GM12878 (cell line): Measurements from ENCODE around the gene FABP6. TPM values are rescaled to one million over a fixed set of nuclear protein-coding genes. Genes with fewer than 3 reads are reported as not detected.

ENCODE experiments used
- ATAC-seq: fragments of 200-7000 bp; cut with Tn5 transposase; 3 replicates; pipeline ENCODE4 v1.9.1; 2020; ENCODE audit warnings: mild to moderate bottlenecking, moderate library complexity
- BruUV-seq: library from RNA; stranded (reverse); fragments of 400-500 nt; replicated peaks from 2 replicates; lab custom pipeline; 2021; lab: Mats Ljungman, UMichigan
- CTCF ChIA-PET: fragments of 300-600 bp; sonication (Branson Sonifier 250); formaldehyde crosslinking; extraction: SDS; loops from one replicate; lab custom pipeline; 2021; ENCODE audit warnings: inconsistent platforms; lab: Yijun Ruan, JAX
- POLR2A ChIA-PET: fragments of 350-600 bp; formaldehyde crosslinking; extraction: SDS; loops from one replicate; lab custom pipeline; 2021; ENCODE audit warnings: inconsistent platforms; lab: Charles Lee
- RAD21 ChIA-PET: fragments of 300-600 bp; sonication (Branson Sonifier 250); formaldehyde crosslinking; loops from one replicate; lab custom pipeline; 2023; ENCODE audit warnings: antibody characterized with exemption; ENCODE audit not compliant: unreplicated experiment; lab: Charles Lee
- SMC1A ChIA-PET: fragments of 300-600 bp; sonication (Branson Sonifier 250); formaldehyde crosslinking; loops from one replicate; lab custom pipeline; 2023; ENCODE audit not compliant: unreplicated experiment, uncharacterized antibody; lab: Charles Lee
- DNase-seq: peaks from one replicate; pipeline ENCODE4 v3.0.0-alpha.2; 2011; ENCODE audit warnings: low read depth, low spot score
- FAIRE-seq: peaks from 3 replicates; lab custom pipeline; 2011; peaks lifted over from hg19 to GRCh38; lab: Jason Lieb, UNC
- H2AFZ ChIP-seq: 2 replicates; pipeline ENCODE4 v1.6.0; 2011; ENCODE audit warnings: low read depth, low read length, control low read depth; ENCODE audit not compliant: control insufficient read depth
- H3K27ac ChIP-seq: 2 replicates; pipeline ENCODE4 v1.5.1; 2011; ENCODE audit warnings: control low read depth; ENCODE audit not compliant: control insufficient read depth, insufficient read depth
- H3K27me3 ChIP-seq, 2 experiments: replicated peaks in 1 of 2; 2 replicates each; pipeline versions ENCODE4 v1.6.0 to v1.6.1; 2011; ENCODE audit warnings: low read length in 1 of 2; ENCODE audit not compliant: control insufficient read depth in 2 of 2, insufficient read depth in 2 of 2
- H3K36me3 ChIP-seq, 2 experiments: 2 replicates each; pipeline ENCODE4 v1.5.1; 2011; ENCODE audit warnings: low read length in 1 of 2; ENCODE audit not compliant: control insufficient read depth in 2 of 2, insufficient read depth in 2 of 2
- H3K4me1 ChIP-seq: 2 replicates; pipeline ENCODE4 v1.6.1; 2011; ENCODE audit warnings: mild to moderate bottlenecking, low read length, moderate library complexity, mixed read lengths; ENCODE audit not compliant: control insufficient read depth, insufficient read depth
- H3K4me2 ChIP-seq: 2 replicates; pipeline ENCODE4 v1.6.0; 2011; ENCODE audit warnings: control low read depth; ENCODE audit not compliant: control insufficient read depth, insufficient read depth
- H3K4me3 ChIP-seq: fragments of 200-600 bp; sonication (generic); 2 replicates; pipeline ENCODE4 v1.5.1; 2016
- H3K79me2 ChIP-seq: 2 replicates; pipeline ENCODE4 v1.6.0; 2011; ENCODE audit warnings: low read length; ENCODE audit not compliant: control insufficient read depth, insufficient read depth
- H3K9ac ChIP-seq: 2 replicates; pipeline ENCODE4 v1.8.0; 2011; ENCODE audit warnings: low read length, control low read depth, mixed read lengths; ENCODE audit not compliant: control insufficient read depth, insufficient read depth
- H3K9me3 ChIP-seq: replicated peaks from 3 replicates; pipeline ENCODE4 v1.5.1; 2011; ENCODE audit warnings: mild to moderate bottlenecking, low read length; ENCODE audit not compliant: control insufficient read depth, insufficient read depth
- H4K20me1 ChIP-seq: 2 replicates; pipeline ENCODE4 v1.6.0; 2011; ENCODE audit not compliant: control insufficient read depth, insufficient read depth
- ATF7 ChIP-seq: fragments of 450-650 bp; IDR thresholded peaks from 2 replicates; pipeline ENCODE4 v1.6.1; 2016; ENCODE audit warnings: low read depth, mild to moderate bottlenecking
- BHLHE40 ChIP-seq, 2 experiments: fragments of 450-650 bp in 1 of 2; IDR thresholded peaks; 2 replicates each; pipeline ENCODE4 v1.6.1; 2011 to 2017; ENCODE audit warnings: low read depth in 2 of 2, borderline replicate concordance in 1 of 2, improper control_type of control experiment in 1 of 2, low read length in 1 of 2, mild to moderate bottlenecking in 1 of 2
- CHD4 ChIP-seq: fragments of 200-600 bp; sonication (generic); IDR thresholded peaks from 2 replicates; pipeline ENCODE4 v1.6.1; 2016; ENCODE audit warnings: mild to moderate bottlenecking
- CREM ChIP-seq: IDR thresholded peaks from 2 replicates; pipeline ENCODE4 v1.6.1; 2014; ENCODE audit warnings: antibody characterized with exemption, low read depth
- EZH2 ChIP-seq: IDR thresholded peaks from 2 replicates; pipeline ENCODE4 v1.6.1; 2012; ENCODE audit warnings: low read depth, mild to moderate bottlenecking, control low read depth, inconsistent platforms, low read length, borderline replicate concordance; ENCODE audit not compliant: control insufficient read depth
- ZBTB11 ChIP-seq: fragments of 450-650 bp; formaldehyde crosslinking; IDR thresholded peaks from 2 replicates; pipeline ENCODE4 v1.5.0; 2022; ENCODE audit warnings: mild to moderate bottlenecking, missing genetic modification characterization
- ZNF24 ChIP-seq: fragments of 450-650 bp; IDR thresholded peaks from 2 replicates; pipeline ENCODE4 v1.6.1; 2017; ENCODE audit warnings: antibody characterized with exemption, mild to moderate bottlenecking
- ZNF592 ChIP-seq: fragments of 450-650 bp; IDR thresholded peaks from 2 replicates; pipeline ENCODE4 v1.6.1; 2017; ENCODE audit warnings: mild to moderate bottlenecking, moderate library complexity
- WGBS: methylation state at CpG from one replicate; pipeline ENCODE4 v1.1.6; 2016; ENCODE audit warnings: low lambda C conversion rate; ENCODE audit not compliant: insufficient replicate concordance, insufficient coverage; ENCODE audit errors: missing lambda C conversion rate; 5-methylcytosine and 5-hydroxymethylcytosine counted together
- in situ Hi-C: fragments of 300-500 bp; cut with MboI; formaldehyde crosslinking; loops from 9 replicates; pipeline ENCODE4 v1.14.3; 2018; ENCODE audit warnings: mixed read lengths
- intact Hi-C: fragments of 100-400 bp; cut with micrococcal nuclease; formaldehyde crosslinking; loops from one replicate; pipeline ENCODE4 v1.14.2; 2022; ENCODE audit not compliant: unreplicated experiment
- polyA plus RNA-seq, 11 experiments: library from polyadenylated mRNA; depleted of rRNA in 4 of 11; unstranded in 6 of 11; stranded (reverse) in 5 of 11; fragments of >200 nt; fragmentation: Nextera tagmentation in 4 of 11; fragmentation: Illumina TruSeq in 1 of 11; extraction: Ambion mirVana in 4 of 11; extraction: Trizol in 1 of 11; gene quantifications; 1 replicate in 1 of 11; 2 replicates in 10 of 11; pipeline versions ENCODE4 v1.2.1 to v1.2.3, GENCODE V29; 2011 to 2016; ENCODE audit warnings: inconsistent platforms in 2 of 11, missing spikeins in 2 of 11, low read depth in 1 of 11
- total RNA-seq, 4 experiments: library from RNA; depleted of rRNA in 3 of 4; stranded (reverse); fragments of >200 nt in 3 of 4; fragmentation: Illumina TruSeq in 1 of 4; extraction: Trizol in 1 of 4; gene quantifications; 2 replicates each; pipeline versions ENCODE4 v1.2.1 to v1.2.3, GENCODE V29; 2013 to 2021

FABP6 gene
- total and polyA plus RNA-seq, 10 of the 15 experiments (the other 5 are each of a cell fraction or from before 2014, with no cell fraction given): 0.66 to 8.1 (median 2.4) TPM

DNA sequence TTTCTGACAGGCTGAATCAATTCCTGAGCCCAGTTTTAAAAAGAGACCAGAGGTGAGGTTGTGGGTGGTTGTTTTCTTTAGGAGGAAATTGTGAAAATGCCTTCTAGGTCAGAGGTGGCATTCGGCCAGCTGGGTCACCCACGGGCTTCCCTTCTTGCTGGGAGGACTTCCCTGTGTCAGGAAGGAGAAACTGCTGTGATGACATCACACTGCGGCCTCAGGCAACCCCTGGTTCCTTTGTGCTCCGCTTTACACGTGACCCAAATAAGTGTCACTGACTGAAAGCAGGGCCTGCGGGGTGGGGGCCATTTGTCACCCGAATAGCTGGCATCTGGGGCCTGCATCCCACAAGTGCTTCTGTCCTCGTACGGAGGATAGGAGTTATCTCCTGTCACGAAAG lies 39.7 kb downstream of the FABP6 start:
- ChIA-PET CTCF (interaction anchor here (0.6 kb wide), 1 partner anchor 25 kb away, joined by 3 read pairs; no protein-coding TSS in a partner anchor), POLR2A (interaction anchor here (0.6 kb wide), 1 partner anchor 150 kb away, joined by 8 read pairs; the partner anchor contains the start of gene SLU7), RAD21 (interaction anchor here (0.9 to 1.2 kb wide), 2 partner anchors 24 to 188 kb away, joined by 3 to 4 read pairs; no protein-coding TSS in a partner anchor), SMC1A (no interaction called here)
- Histone ChIP-seq H3K79me2 (no peaks in the 10 kb centered on the region), H3K27me3 (no peaks in the 10 kb centered on the region), H2AFZ (no peak overlapping the region), H3K4me1 (peaks cover 6% of the 10 kb centered on the region), H4K20me1 (no peaks in the 10 kb centered on the region), H3K4me3 (no peak overlapping the region), H3K9ac (no peak overlapping the region), H3K36me3 (no peaks in the 10 kb centered on the region), H3K9me3 (no peaks in the 10 kb centered on the region), H3K27ac (no peak overlapping the region), H3K4me2 (no peak overlapping the region)
- no peak for FAIRE-seq
- WGBS: 15% methylated on average over 10 of the region's 10 CpGs
- ATAC-seq: no peak; the same call in 2 of the 3 replicates
- intact Hi-C loops (no loop called here), in situ Hi-C loops (no loop called here)
- TF ChIP-seq CHD4: no peak
- TF ChIP-seq BHLHE40 (IDR thresholded peaks at IDR 0.05; ENCODE audit: borderline replicate concordance in 1 of 2, low read depth in 2 of 2, low read length in 1 of 2): 0 out of 4 replicates have a peak, but pooled peaks have one; percentile 7 to 14
- no TSS peak for BruUV-seq
- DNase-seq: no peak

- 13% methylated on average over 4 of the region's 4 CpGs for WGBS
- ATAC-seq: no peak
- no peak overlapping the region for H3K9ac ChIP-seq
- TF ChIP-seq CREM (no peak), EZH2 (no peak), ZNF24 (no peak), ATF7 (no peak), ZNF592 (no peak), ZBTB11 (no peak)
Observed at GRCh38 chr5:160270704-160271103, 41.4 kb downstream of the FABP6 start.

More at GRCh38 chr5:160270704-160271103, 41.4 kb downstream of the FABP6 start:
- no peaks in the 10 kb centered on the region for H3K27me3 ChIP-seq
- POLR2A ChIA-PET: no interaction called here
- SMC1A ChIA-PET: interaction anchor here (0.5 kb wide), 1 partner anchor 460 kb away, joined by 3 read pairs; no protein-coding TSS in a partner anchor
- intact Hi-C loops (no loop called here), in situ Hi-C loops (no loop called here)
- RAD21 ChIA-PET: interaction anchor here (2.1 kb wide), 1 partner anchor 39 kb away, joined by 5 read pairs; no protein-coding TSS in a partner anchor
- no peak for DNase-seq
- peaks cover 11% of the 10 kb centered on the region for H3K4me1 ChIP-seq
- H4K20me1 ChIP-seq: no peaks in the 10 kb centered on the region
- no peak overlapping the region for H3K27ac ChIP-seq
- no peak overlapping the region for H3K4me2 ChIP-seq
- no peak for FAIRE-seq
- no peak overlapping the region for H2AFZ ChIP-seq
- no peaks in the 10 kb centered on the region for H3K79me2 ChIP-seq
- H3K9me3 ChIP-seq: no peaks in the 10 kb centered on the region
- BruUV-seq: no TSS peak
- CTCF ChIA-PET: no interaction called here
- H3K36me3 ChIP-seq: no peaks in the 10 kb centered on the region
- no peak overlapping the region for H3K4me3 ChIP-seq
